Mucosa of gallbladder (tissue), 1 donor: ENCODE measurements around the gene NECTIN4. TPM values are rescaled to one million over a fixed set of nuclear protein-coding genes. Genes with fewer than 3 reads are reported as not detected.
"Not testable (repeated sequence)": the region's sequence is repeated elsewhere in the genome, so short reads cannot be mapped to it uniquely, and the experiment has no call there.

Experiments
- DNase-seq: peaks from one replicate; pipeline ENCODE4 v3.0.0-alpha.2; 2020; ENCODE audit warnings: low spot score
- total RNA-seq: library from RNA; stranded (reverse); gene quantifications from one replicate; pipeline ENCODE4 v1.2.1, GENCODE V29; 2021
- donor health status: DM: no; HTN: no; CAD: no.

NECTIN4 gene
- total RNA-seq, 1 donor from 2014 or later = 20.3 TPM

GRCh38 chr1:161059293-161059692 is 30.1 kb downstream of the NECTIN4 start:
- DNase-seq = no peak

- DNase-seq = no peak
Measured at GRCh38 chr1:161054805-161055204, 34.6 kb downstream of the NECTIN4 start.

- DNase-seq = no peak
Measured at GRCh38 chr1:161054232-161054631, 35.1 kb downstream of the NECTIN4 start.

GRCh38 chr1:161052899-161053298 is 36.5 kb downstream of the NECTIN4 start:
- DNase-seq = no peak

- no peak for DNase-seq
Measured at GRCh38 chr1:161051219-161051618, 38.1 kb downstream of the NECTIN4 start.

- no peak for DNase-seq
Measured at GRCh38 chr1:161048949-161049722, 40.2 kb downstream of the NECTIN4 start.

- no peak for DNase-seq
Measured at GRCh38 chr1:161047436-161048420, 41.6 kb downstream of the NECTIN4 start.

GRCh38 chr1:161046605-161047228 is 42.6 kb downstream of the NECTIN4 start:
- no peak for DNase-seq

GRCh38 chr1:161045736-161046604 is 43.4 kb downstream of the NECTIN4 start, which contains the start of gene USF1:
Gene USF1 (minus strand): TSS chr1:161045977. CDS start chr1:161043275, 2,702 bp downstream.
- peak; percentile 95 for DNase-seq

GRCh38 chr1:161044908-161045735 is 44.2 kb downstream of the NECTIN4 start:
- peak; percentile 56 for DNase-seq

- DNase-seq = no peak
Measured at GRCh38 chr1:161044535-161044907, 44.8 kb downstream of the NECTIN4 start.

- no peak for DNase-seq
Measured at GRCh38 chr1:161039546-161039945, 49.8 kb downstream of the NECTIN4 start.

GRCh38 chr1:161039154-161039545 is 50.2 kb downstream of the NECTIN4 start:
- no peak for DNase-seq

GRCh38 chr1:161038523-161039153 is 50.7 kb downstream of the NECTIN4 start, which contains the start of gene TSTD1:
Gene TSTD1 (minus strand): TSS chr1:161038964. CDS start chr1:161038889, 75 bp downstream.
- peak; percentile 70 for DNase-seq

GRCh38 chr1:161037661-161038522 is 51.5 kb downstream of the NECTIN4 start:
- no peak for DNase-seq

- no peak for DNase-seq
Measured at GRCh38 chr1:161033751-161034150, 55.6 kb downstream of the NECTIN4 start.

- DNase-seq = no peak
Measured at GRCh38 chr1:161032409-161032808, 56.9 kb downstream of the NECTIN4 start.

GRCh38 chr1:161031874-161032273 is 57.5 kb downstream of the NECTIN4 start:
- no peak for DNase-seq

GRCh38 chr1:161029466-161029865 is 59.9 kb downstream of the NECTIN4 start:
- not testable (repeated sequence) for DNase-seq
